HEK293T (cell line): Measurements from ENCODE around the gene NCDN.

Experiments used
- BHLHE40 ChIP-seq: fragments of 450-650 bp; IDR thresholded peaks from 2 replicates; pipeline ENCODE4 v1.6.1; 2016; ENCODE audit warnings: mild to moderate bottlenecking, moderate library complexity, borderline replicate concordance
- ELF4 ChIP-seq: fragments of 450-650 bp; IDR thresholded peaks from 2 replicates; pipeline ENCODE4 v1.6.1; 2017; ENCODE audit warnings: antibody characterized with exemption
- FOXM1 ChIP-seq: fragments of 450-650 bp; IDR thresholded peaks from 2 replicates; pipeline ENCODE4 v1.6.1; 2017; ENCODE audit warnings: mild to moderate bottlenecking, borderline replicate concordance
- HDGF ChIP-seq: fragments of 450-650 bp; IDR thresholded peaks from 2 replicates; pipeline ENCODE4 v1.6.1; 2017; ENCODE audit warnings: antibody characterized with exemption, borderline replicate concordance
- LEF1 ChIP-seq: fragments of 450-650 bp; IDR thresholded peaks from 2 replicates; pipeline ENCODE4 v1.6.1; 2017; ENCODE audit warnings: mild to moderate bottlenecking, borderline replicate concordance
- SP1 ChIP-seq: fragments of 450-650 bp; IDR thresholded peaks from 2 replicates; pipeline ENCODE4 v1.6.1; 2017
- SUZ12 ChIP-seq: fragments of 450-650 bp; IDR thresholded peaks from 2 replicates; pipeline ENCODE4 v1.6.1; 2016; ENCODE audit warnings: mild to moderate bottlenecking
- TARDBP ChIP-seq: fragments of 450-650 bp; IDR thresholded peaks from 2 replicates; pipeline ENCODE4 v1.6.1; 2016
- ZNF384 ChIP-seq: fragments of 450-650 bp; IDR thresholded peaks from 2 replicates; pipeline ENCODE4 v1.6.1; 2016

DNA sequence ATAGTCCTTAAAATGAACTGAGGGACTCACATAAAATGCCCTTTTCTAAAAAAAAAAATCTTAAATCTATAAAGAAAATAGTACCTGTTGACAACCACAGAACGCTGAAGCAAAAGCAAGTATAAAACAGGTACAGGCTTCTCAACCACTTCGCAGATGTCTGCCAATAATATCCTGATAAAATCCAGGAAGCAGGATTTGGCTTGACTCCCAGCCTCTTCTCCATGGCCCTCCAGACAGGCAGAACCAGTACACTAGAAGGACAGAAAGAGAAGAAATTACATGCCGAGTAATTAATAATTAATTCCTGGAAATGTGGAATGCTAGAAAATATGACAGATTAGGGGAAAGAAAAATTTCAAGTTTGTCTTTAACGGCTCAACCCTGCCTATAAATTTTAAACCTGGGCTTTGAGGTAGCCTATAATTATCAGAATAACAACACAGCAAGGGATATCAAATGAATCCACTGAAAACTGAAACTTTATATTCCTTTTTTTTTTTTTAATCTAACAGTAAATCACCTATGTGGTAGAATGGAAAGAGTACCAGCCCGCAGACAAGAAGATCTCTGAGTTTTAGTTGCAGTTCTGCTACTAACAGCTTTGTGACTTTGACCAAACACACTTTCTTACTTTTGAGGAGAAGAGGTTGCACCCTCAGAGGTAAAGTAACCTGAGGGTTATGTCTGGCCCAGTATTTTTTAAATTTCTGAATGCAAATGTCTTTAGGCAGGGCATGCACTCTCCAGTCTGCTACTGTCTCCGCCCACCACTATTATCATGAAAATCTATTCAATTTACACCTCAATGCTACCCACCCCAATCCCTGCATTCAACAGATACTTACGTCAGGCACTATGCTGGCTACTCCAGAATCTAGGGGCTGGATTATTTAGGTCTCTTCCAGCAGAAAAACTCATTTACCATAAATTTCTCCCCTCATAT, 3.1 kb upstream of the NCDN start:
- TF ChIP-seq BHLHE40 (no peak), ELF4 (no peak), SP1 (no peak), FOXM1 (no peak), HDGF (no peak), SUZ12 (no peak), ZNF384 (no peak), LEF1 (no peak), TARDBP (no peak)
